NCI-H2081 (cell line): ENCODE results near the gene TSSK1B.
"Not testable (repeated sequence)": the region's sequence is repeated elsewhere in the genome, so short reads cannot be mapped to it uniquely, and the experiment has no call there.

ENCODE experiments used
- DNase-seq, 2 experiments: peaks; one replicate each; lab custom pipeline; 2025; lab: John Stamatoyannopoulos, UW

TSSK1B gene

GRCh38 chr5:113397986-113398385, 36.8 kb downstream of the TSSK1B start:
- DNase-seq: not testable (repeated sequence)

GRCh38 chr5:113397046-113397445, 37.7 kb downstream of the TSSK1B start:
- no peak for DNase-seq

- DNase-seq: no peak
These were observed 40.1 kb downstream of the TSSK1B start for GRCh38 chr5:113394658-113395057.

- DNase-seq: no peak
These were observed 44.6 kb downstream of the TSSK1B start for GRCh38 chr5:113390224-113390623.

GRCh38 chr5:113389116-113389515, 45.7 kb downstream of the TSSK1B start:
- DNase-seq: no peak

- DNase-seq: peak in 1 of 2 experiments; percentile 0
These were observed 46.9 kb downstream of the TSSK1B start for GRCh38 chr5:113387844-113388243.

GRCh38 chr5:113384782-113385285, 50.0 kb downstream of the TSSK1B start:
- no peak for DNase-seq

GRCh38 chr5:113382731-113383130, 52.1 kb downstream of the TSSK1B start:
- no peak for DNase-seq
